ENCODE results near the gene TPX2.

Gene TPX2

GRCh38 chr20:31738729-31739549 is at the start of gene TPX2:
Gene TPX2 (plus strand): TSS chr20:31739290. CDS start chr20:31757477, 18,187 bp downstream.
- peak; percentile 66 to 98 (median 93) for DNase-seq

GRCh38 chr20:31690124-31690666 is 48.9 kb upstream of the TPX2 start:
- DNase-seq, result no peak

DNA sequence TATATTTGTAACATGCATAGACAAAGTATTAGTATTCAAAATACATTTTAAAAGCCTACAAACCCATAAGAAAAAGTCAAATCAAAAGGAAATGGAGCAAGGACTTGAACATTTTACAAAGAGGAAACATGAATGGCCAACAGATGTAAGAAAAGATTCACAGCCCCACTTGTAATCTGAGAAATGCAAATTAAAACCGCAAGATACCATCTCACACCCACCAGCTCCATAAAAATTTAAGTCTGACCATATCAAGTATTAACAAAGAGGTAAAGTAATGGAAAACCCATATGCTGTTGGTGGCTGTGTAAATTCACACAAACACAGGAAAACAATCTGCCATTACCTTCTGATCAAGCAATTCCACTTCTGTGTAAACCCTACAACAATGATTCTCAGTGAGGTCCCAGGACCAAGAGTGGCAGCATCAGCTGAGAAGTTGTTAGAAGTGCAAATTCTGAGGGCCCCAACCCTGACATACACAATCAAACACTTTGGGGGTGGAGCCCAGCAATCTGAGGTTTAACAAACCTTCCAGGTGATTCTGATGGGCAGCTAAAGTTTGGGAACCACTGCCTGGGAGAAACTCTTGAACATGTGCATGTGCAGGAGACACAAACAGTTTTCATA is 47.3 kb upstream of the TPX2 start:
- no peak for DNase-seq

- DNase-seq, result no peak
These were observed 45.7 kb upstream of the TPX2 start for GRCh38 chr20:31693402-31693801.

DNA sequence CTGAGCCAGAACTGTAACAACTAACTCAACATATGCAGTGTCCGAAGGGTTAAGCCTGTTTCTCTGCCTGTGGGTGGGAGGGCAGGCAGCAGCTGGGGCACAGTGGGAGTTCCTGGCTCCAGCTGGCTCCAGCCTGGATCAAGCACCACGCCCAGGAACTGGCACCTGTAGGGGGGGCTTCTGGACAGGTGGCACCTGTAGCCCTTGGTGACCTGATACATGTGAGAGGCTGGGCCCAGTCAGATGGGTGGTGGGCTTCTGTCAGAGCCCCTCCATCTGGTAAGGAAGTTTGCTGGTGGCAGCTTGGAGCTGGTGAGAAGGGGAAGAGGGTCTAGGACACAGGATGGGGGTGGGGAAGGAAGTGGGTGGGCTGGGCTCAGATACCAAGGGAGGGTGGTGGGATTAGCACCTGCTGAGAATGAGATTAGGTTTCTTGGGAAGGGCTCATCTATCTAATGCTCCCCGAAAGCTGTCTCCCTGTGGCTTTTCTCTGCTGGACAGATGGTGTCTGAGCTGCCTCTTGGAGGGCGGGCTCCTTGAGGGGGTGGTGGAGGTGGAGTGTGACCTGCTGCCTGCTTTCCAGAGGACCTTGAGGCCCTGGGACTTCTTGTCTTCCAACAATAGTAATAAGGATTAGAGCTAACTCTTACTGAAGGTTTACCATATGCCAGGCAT is 45.0 kb upstream of the TPX2 start:
- no peak for DNase-seq

GRCh38 chr20:31694842-31695593 is 44.1 kb upstream of the TPX2 start:
- DNase-seq, result no peak

GRCh38 chr20:31695849-31696804 is 43.0 kb upstream of the TPX2 start:
- no peak for DNase-seq

- DNase-seq, result no peak
These were observed 40.8 kb upstream of the TPX2 start for GRCh38 chr20:31698243-31698802.

GRCh38 chr20:31698803-31699718 is 40.0 kb upstream of the TPX2 start:
- peak in 39 of 56 donors; percentile 9 to 70 (median 38) for DNase-seq

DNA sequence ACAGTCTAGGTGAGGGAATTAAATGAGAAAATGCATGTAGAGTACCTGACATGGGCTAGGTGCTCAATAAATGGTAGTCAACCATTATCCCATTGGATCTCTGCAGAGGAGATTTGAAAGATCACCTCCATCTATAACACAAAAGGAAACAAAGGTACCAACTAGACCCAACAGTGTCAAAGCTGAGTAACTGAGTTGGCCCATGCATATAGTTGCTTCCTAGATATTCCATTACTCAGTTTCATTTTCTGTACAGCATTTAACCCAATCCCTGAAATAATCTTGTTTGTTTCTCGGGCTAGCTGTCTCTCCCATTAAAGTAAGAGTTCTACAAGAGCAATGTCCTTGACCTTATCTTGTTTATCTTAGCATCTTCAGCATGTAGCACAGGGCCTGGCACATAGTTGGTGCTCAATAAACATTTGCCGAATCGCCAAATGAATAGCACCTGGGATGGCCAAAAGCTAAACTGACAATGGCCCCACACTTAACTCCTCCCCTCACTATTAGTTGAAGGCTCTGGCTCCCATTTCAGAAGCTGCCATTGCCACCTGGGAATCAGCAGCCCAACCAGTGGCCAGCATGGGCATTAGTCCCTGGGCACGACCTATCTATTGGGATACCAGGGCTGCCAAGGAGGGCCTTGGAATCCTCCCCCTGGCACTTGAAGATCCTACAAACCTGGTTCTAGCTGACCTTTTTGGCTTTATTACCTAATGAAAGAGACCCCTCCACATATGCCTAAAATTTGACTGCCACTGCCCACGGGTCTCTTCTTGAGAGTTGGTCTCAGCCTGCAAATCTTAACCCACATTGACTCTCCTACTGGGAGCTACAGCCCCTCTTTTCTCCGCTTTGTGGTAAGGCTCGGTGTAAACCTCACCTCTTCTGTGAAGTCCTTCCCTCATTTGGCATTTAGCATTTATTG is 39.0 kb upstream of the TPX2 start:
- DNase-seq, result no peak

GRCh38 chr20:31700747-31701146 is 38.3 kb upstream of the TPX2 start:
- DNase-seq, result no peak

GRCh38 chr20:31701591-31701990 is 37.5 kb upstream of the TPX2 start:
- DNase-seq, result no peak

DNA sequence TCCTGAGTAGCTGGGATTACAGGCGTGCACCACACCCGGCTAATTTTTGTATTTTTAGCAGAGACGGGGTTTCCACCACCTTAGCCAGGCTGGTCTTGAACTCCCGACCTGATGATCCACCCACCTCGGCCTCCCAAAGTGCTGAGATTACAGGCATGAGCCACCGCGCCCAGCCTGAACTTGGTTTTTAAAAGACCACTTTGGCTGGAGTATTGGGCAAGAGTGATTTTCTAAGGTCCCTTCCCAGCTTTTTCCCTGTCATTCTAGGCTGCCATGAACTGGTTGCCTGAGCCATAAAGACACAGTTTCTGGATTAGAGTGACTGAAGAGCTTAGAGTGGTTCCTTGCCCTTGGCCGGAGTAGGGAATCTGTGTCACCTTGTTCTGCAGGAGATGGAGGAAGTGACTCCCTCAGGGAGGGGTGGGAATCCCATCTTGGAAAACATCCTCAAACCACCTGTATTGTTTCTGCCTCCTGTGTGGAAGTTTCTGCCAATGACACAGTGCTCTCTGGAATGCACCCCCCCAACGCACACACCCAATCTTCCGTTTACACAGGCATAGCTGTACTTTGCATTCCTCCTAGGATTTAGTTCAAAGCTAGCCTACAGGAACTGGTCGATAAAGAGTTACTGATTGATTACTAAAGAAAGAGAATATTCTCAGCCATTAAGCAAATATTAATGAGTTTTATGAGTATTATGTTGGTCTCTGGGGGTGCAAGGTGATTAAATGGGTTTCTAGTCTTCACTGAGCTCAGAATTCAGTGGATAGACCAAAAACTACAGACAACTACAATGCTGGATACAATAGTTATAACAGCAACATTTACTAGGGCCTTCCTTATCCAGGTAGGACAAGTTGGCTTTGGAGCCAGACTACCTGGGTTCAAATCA is 34.6 kb upstream of the TPX2 start:
- no peak for DNase-seq

GRCh38 chr20:31705191-31705590 is 33.9 kb upstream of the TPX2 start:
- no peak for DNase-seq

- no peak for DNase-seq
These were observed 33.2 kb upstream of the TPX2 start for GRCh38 chr20:31705598-31706597.
